HepG2 (cell line): ENCODE measurements around the gene JPH3. TPM values are rescaled to one million over a fixed set of nuclear protein-coding genes. Genes with fewer than 3 reads are reported as not detected.
A peak's percentile ranks its signal among the peaks of the same experiment; 100 is the strongest.

Source experiments
- ATAC-seq: fragments of 200-7000 bp; cut with Tn5 transposase; 3 replicates; pipeline ENCODE4 v1.9.1; 2020; ENCODE audit warnings: mild to moderate bottlenecking, moderate library complexity
- BruUV-seq: library from RNA; stranded (reverse); fragments of 400-500 nt; replicated peaks from 2 replicates; lab custom pipeline; 2021; lab: Mats Ljungman, UMichigan
- CTCF ChIA-PET: fragments of 300-600 bp; formaldehyde crosslinking; extraction: SDS; loops from one replicate; lab custom pipeline; 2021; ENCODE audit warnings: low total read pairs, inconsistent platforms, low intra/inter-chr PET ratio; lab: Yijun Ruan, JAX
- POLR2A ChIA-PET: fragments of 350-600 bp; sonication (Branson Sonifier 250); formaldehyde crosslinking; loops from one replicate; lab custom pipeline; 2020; ENCODE audit warnings: antibody characterized with exemption, inconsistent platforms; lab: Yijun Ruan, JAX
- DNase-seq: peaks from one replicate; pipeline ENCODE4 v3.0.0-alpha.2; 2015; ENCODE audit warnings: low spot score
- FAIRE-seq: peaks from 3 replicates; lab custom pipeline; 2011; peaks lifted over from hg19 to GRCh38; lab: Jason Lieb, UNC
- H2AFZ ChIP-seq: one replicate; pipeline ENCODE4 v1.6.1; 2011; ENCODE audit warnings: low read length, inconsistent platforms
- H3K27ac ChIP-seq: fragments of 300-600 bp; 3 replicates; pipeline ENCODE4 v1.8.0; 2011; ENCODE audit warnings: mixed run types, mild to moderate bottlenecking, mixed read lengths, low read length, inconsistent platforms; ENCODE audit not compliant: insufficient read depth; ENCODE audit errors: extremely low read length
- H3K27me3 ChIP-seq, 2 experiments: fragments of 200-600 bp in 1 of 2; 2 replicates in 1 of 2; 3 replicates in 1 of 2; pipeline versions ENCODE4 v1.6.0 to v1.8.0; 2011; ENCODE audit warnings: low read length in 2 of 2, mild to moderate bottlenecking in 2 of 2, moderate library complexity in 2 of 2, inconsistent platforms in 1 of 2; ENCODE audit not compliant: insufficient read depth in 2 of 2, control insufficient read depth in 1 of 2
- H3K36me3 ChIP-seq, 2 experiments: fragments of 200-600 bp in 1 of 2; replicated peaks in 1 of 2; 2 replicates in 1 of 2; 3 replicates in 1 of 2; pipeline versions ENCODE4 v1.5.1 to v1.8.0; 2011; ENCODE audit warnings: low read length in 2 of 2, inconsistent platforms in 1 of 2; ENCODE audit not compliant: insufficient read depth in 2 of 2, control insufficient read depth in 1 of 2
- H3K4me1 ChIP-seq: 2 replicates; pipeline ENCODE4 v1.5.1; 2012; ENCODE audit warnings: low read length, inconsistent platforms; ENCODE audit not compliant: insufficient read depth
- H3K4me2 ChIP-seq: 2 replicates; pipeline ENCODE4 v1.6.0; 2011; ENCODE audit warnings: low read depth, low read length, inconsistent platforms
- H3K4me3 ChIP-seq, 3 experiments: fragments of 200-600 bp in 1 of 3; sonication (generic), shearing (Covaris generic) in 1 of 3; replicated peaks in 1 of 3; 2 replicates each; pipeline ENCODE4 v1.5.1; 2011 to 2016; ENCODE audit warnings: low read length in 3 of 3, inconsistent platforms in 2 of 3, low read depth in 2 of 3, mild to moderate bottlenecking in 2 of 3, control low read depth in 1 of 3, mixed read lengths in 1 of 3; ENCODE audit not compliant: insufficient read depth in 1 of 3
- H3K79me2 ChIP-seq: one replicate; pipeline ENCODE4 v1.6.1; 2011; ENCODE audit warnings: low read length, inconsistent platforms; ENCODE audit not compliant: insufficient read depth
- H3K9ac ChIP-seq: 2 replicates; pipeline ENCODE4 v1.6.0; 2011; ENCODE audit warnings: mild to moderate bottlenecking, low read depth, low read length, inconsistent platforms; ENCODE audit not compliant: insufficient read depth
- H3K9me3 ChIP-seq: 2 replicates; pipeline ENCODE4 v1.5.1; 2012; ENCODE audit warnings: mild to moderate bottlenecking, low read length
- H4K20me1 ChIP-seq: 2 replicates; pipeline ENCODE4 v1.6.0; 2011; ENCODE audit warnings: inconsistent platforms, mild to moderate bottlenecking, low read length, moderate library complexity; ENCODE audit not compliant: insufficient read depth
- CHCHD3 ChIP-seq: sonication (generic); formaldehyde crosslinking; IDR thresholded peaks from 2 replicates; pipeline ENCODE4 v1.8.0; 2022; ENCODE audit warnings: mild to moderate bottlenecking, missing genetic modification reagents, moderate library complexity
- HES4 ChIP-seq: sonication (generic); formaldehyde crosslinking; IDR thresholded peaks from 2 replicates; pipeline ENCODE4 v1.9.0; 2021; ENCODE audit warnings: mild to moderate bottlenecking, missing genetic modification reagents, borderline replicate concordance
- MYC ChIP-seq: sonication (generic); formaldehyde crosslinking; IDR thresholded peaks from 2 replicates; pipeline ENCODE4 v1.9.0; 2021; ENCODE audit warnings: missing genetic modification reagents, borderline replicate concordance
- NFYB ChIP-seq: sonication (generic); formaldehyde crosslinking; IDR thresholded peaks from 2 replicates; pipeline ENCODE4 v1.4.0; 2020; ENCODE audit warnings: missing genetic modification reagents
- NFYC ChIP-seq: IDR thresholded peaks from 2 replicates; pipeline ENCODE4 v1.6.1; 2016; ENCODE audit warnings: missing genetic modification reagents, missing compliant biosample characterization
- POLR2G ChIP-seq: fragments of 200-400 bp; formaldehyde crosslinking; IDR thresholded peaks from 2 replicates; pipeline ENCODE4 v1.6.1; 2018; ENCODE audit warnings: mild to moderate bottlenecking, low read depth, low read length, moderate library complexity
- PRPF4 ChIP-seq: fragments of 200-400 bp; formaldehyde crosslinking; IDR thresholded peaks from 2 replicates; pipeline ENCODE4 v1.6.1; 2016; ENCODE audit warnings: low read length, low read depth; ENCODE audit not compliant: poor library complexity, severe bottlenecking
- RXRB ChIP-seq: IDR thresholded peaks from 2 replicates; pipeline ENCODE4 v1.6.1; 2016; ENCODE audit warnings: borderline replicate concordance, missing genetic modification reagents, missing compliant biosample characterization
- SCMH1 ChIP-seq: sonication (generic); formaldehyde crosslinking; IDR thresholded peaks from 2 replicates; pipeline ENCODE4 v1.9.0; 2021; ENCODE audit warnings: missing genetic modification reagents, mild to moderate bottlenecking, borderline replicate concordance
- THAP11 ChIP-seq: IDR thresholded peaks from 2 replicates; pipeline ENCODE4 v1.6.1; 2016; ENCODE audit warnings: missing biosample characterization, missing genetic modification reagents
- XRCC5 ChIP-seq: fragments of 200-400 bp; formaldehyde crosslinking; optimal IDR thresholded peaks from 2 replicates; pipeline ENCODE3; 2017; ENCODE audit warnings: mild to moderate bottlenecking, low read length
- ZNF143 ChIP-seq: sonication (generic); formaldehyde crosslinking; IDR thresholded peaks from 2 replicates; pipeline ENCODE4 v1.4.0; 2020; ENCODE audit warnings: missing genetic modification reagents
- ZNF570 ChIP-seq: sonication (generic); formaldehyde crosslinking; IDR thresholded peaks from 2 replicates; pipeline ENCODE4 v1.4.0; 2020; ENCODE audit warnings: mild to moderate bottlenecking, missing genetic modification reagents, borderline replicate concordance
- ZNF7 ChIP-seq: IDR thresholded peaks from 2 replicates; pipeline ENCODE4 v1.6.1; 2016; ENCODE audit warnings: missing biosample characterization, missing genetic modification reagents
- WGBS: methylation state at CpG from one replicate; pipeline ENCODE4 v1.1.6; 2017; ENCODE audit warnings: low lambda C conversion rate; 5-methylcytosine and 5-hydroxymethylcytosine counted together
- in situ Hi-C: cut with HindIII; loops from 2 replicates; pipeline ENCODE4 v1.10.0; 2017; ENCODE audit warnings: low pct_unique_long_range_greater_than_20kb; ENCODE audit not compliant: extremely low pct_ligation_motif_present
- intact Hi-C: fragments of 100-400 bp; cut with micrococcal nuclease; formaldehyde crosslinking; loops from one replicate; pipeline ENCODE4 v1.10.0; 2022; ENCODE audit not compliant: unreplicated experiment
- polyA plus RNA-seq, 8 experiments: library from polyadenylated mRNA; depleted of rRNA in 3 of 8; stranded (reverse) in 7 of 8; unstranded in 1 of 8; fragments of >200 nt; fragmentation: Illumina TruSeq in 4 of 8; extraction: Trizol in 4 of 8; gene quantifications; 2 replicates each; pipeline versions ENCODE4 v1.2.1 to v1.2.3, GENCODE V29; 2011 to 2016; ENCODE audit warnings: low read depth in 4 of 8, missing spikeins in 1 of 8, mixed read lengths in 1 of 8; ENCODE audit not compliant: insufficient read depth in 1 of 8
- total RNA-seq, 5 experiments: library from RNA; depleted of rRNA; stranded (reverse); fragments of >200 nt; fragmentation: Illumina TruSeq; extraction: Trizol; gene quantifications; 2 replicates each; pipeline ENCODE4 v1.2.3, GENCODE V29; 2016; ENCODE audit warnings: low read depth in 1 of 5
- TF ChIP-seq, protein P1 (sequence below): fragments of 450-650 bp; IDR thresholded peaks from 2 replicates; pipeline ENCODE4 v1.6.1; 2017; ENCODE audit warnings: mild to moderate bottlenecking
- TF ChIP-seq, protein P2 (sequence below): IDR thresholded peaks from 2 replicates; pipeline ENCODE4 v1.6.1; 2016; ENCODE audit warnings: missing genetic modification reagents, missing compliant biosample characterization
- TF ChIP-seq, protein P3 (sequence below): sonication (generic); formaldehyde crosslinking; IDR thresholded peaks from 2 replicates; pipeline ENCODE4 v1.5.0; 2020; ENCODE audit warnings: mild to moderate bottlenecking, missing genetic modification reagents, moderate library complexity
- TF ChIP-seq, protein P4 (sequence below): IDR thresholded peaks from 2 replicates; pipeline ENCODE4 v1.6.1; 2012; ENCODE audit warnings: inconsistent platforms

JPH3 gene
- total and polyA plus RNA-seq, 2 of the 13 experiments (the other 11 are each of a cell fraction or from before 2014, with no cell fraction given): not detected

DNA sequence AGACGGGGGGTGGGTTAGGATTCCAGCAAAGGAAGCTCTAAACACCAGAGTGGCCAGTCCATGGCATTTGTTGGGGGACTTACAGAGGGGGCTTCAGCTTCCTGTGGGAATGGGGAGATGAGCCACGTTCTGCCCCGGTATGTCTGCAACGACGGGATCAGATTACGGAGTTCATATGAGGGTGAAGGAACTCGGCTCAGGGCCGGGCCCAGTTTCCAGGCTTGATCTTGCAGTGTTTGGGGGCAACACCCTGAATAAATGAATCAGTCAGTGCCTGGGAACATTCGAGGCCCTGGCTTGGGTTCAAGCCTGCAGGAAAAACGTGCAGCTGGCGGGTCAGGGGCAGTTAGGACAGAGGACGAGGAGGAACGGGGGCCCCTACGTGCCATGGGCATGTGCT lies 54.0 kb downstream of the JPH3 start (continued):
- TF ChIP-seq, protein P1, sequence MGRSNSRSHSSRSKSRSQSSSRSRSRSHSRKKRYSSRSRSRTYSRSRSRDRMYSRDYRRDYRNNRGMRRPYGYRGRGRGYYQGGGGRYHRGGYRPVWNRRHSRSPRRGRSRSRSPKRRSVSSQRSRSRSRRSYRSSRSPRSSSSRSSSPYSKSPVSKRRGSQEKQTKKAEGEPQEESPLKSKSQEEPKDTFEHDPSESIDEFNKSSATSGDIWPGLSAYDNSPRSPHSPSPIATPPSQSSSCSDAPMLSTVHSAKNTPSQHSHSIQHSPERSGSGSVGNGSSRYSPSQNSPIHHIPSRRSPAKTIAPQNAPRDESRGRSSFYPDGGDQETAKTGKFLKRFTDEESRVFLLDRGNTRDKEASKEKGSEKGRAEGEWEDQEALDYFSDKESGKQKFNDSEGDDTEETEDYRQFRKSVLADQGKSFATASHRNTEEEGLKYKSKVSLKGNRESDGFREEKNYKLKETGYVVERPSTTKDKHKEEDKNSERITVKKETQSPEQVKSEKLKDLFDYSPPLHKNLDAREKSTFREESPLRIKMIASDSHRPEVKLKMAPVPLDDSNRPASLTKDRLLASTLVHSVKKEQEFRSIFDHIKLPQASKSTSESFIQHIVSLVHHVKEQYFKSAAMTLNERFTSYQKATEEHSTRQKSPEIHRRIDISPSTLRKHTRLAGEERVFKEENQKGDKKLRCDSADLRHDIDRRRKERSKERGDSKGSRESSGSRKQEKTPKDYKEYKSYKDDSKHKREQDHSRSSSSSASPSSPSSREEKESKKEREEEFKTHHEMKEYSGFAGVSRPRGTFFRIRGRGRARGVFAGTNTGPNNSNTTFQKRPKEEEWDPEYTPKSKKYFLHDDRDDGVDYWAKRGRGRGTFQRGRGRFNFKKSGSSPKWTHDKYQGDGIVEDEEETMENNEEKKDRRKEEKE: no peak
- TF ChIP-seq ZNF570: no peak

DNA sequence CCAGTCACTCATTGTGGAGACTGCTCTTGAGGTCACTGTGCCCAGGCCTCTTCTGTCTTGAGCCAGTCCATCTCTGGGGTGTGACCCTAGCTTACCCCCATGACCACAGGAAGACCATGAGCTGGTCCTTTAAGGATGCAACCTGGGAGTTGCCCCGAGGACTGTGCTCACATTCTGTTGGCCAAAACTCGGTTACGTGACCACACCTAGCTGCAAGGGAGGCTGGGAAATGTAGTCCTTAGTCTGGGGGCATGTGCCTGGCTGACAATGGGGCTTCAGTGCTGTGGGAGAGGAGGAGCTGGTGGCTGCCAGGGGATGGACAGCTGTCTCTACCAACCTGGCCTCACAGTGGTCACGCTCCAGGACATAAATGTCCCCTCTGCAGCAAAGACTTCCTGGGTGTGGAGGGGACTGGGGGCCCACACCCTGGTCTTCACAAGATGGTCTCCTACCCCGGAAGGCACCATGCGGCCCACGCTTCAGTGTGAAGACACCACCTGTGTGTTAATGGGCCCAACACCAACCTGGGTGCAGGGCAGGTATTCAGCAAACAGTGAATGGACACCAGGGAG lies 55.4 kb downstream of the JPH3 start:
- FAIRE-seq (peak; percentile 52), ATAC-seq (peak; percentile 41), DNase-seq (peak; percentile 40)
- Histone ChIP-seq H3K27ac (no peak overlapping the region), H3K9ac (no peak overlapping the region), H4K20me1 (no peaks in the 10 kb centered on the region; the same call in 1 of the 2 replicates), H3K4me1 (no peaks in the 10 kb centered on the region), H3K4me3 (no peak overlapping the region), H3K36me3 (no peaks in the 10 kb centered on the region), H3K9me3 (no peaks in the 10 kb centered on the region), H3K27me3 (peaks cover 18 to 86% of the 10 kb centered on the region in 2 experiments), H2AFZ (no peak overlapping the region), H3K79me2 (no peaks in the 10 kb centered on the region), H3K4me2 (no peak overlapping the region)
- in situ Hi-C loops: no loop called here
- BruUV-seq: no TSS peak
- POLR2A ChIA-PET: no interaction called here
- CTCF ChIA-PET: no interaction called here
- WGBS: 35% methylated on average over 7 of the region's 7 CpGs
- intact Hi-C loops: no loop called here
- no peak for TF ChIP-seq PRPF4
- TF ChIP-seq, protein P2, sequence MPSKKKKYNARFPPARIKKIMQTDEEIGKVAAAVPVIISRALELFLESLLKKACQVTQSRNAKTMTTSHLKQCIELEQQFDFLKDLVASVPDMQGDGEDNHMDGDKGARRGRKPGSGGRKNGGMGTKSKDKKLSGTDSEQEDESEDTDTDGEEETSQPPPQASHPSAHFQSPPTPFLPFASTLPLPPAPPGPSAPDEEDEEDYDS (CRISPR knock-in tag): no peak
- TF ChIP-seq SCMH1 (CRISPR knock-in tag): no peak
- peak; percentile 91 for TF ChIP-seq ZNF143
- peak; percentile 25; the same call in 1 of the 2 replicates for TF ChIP-seq MYC (CRISPR knock-in tag)
- no peak for TF ChIP-seq POLR2G
- peak; percentile 67 for TF ChIP-seq NFYC
- TF ChIP-seq ZNF7 (CRISPR knock-in tag): no peak
- TF ChIP-seq THAP11: peak; percentile 94
- TF ChIP-seq HES4 (CRISPR knock-in tag): no peak
- TF ChIP-seq RXRB (CRISPR knock-in tag): no peak
- TF ChIP-seq, protein P3, sequence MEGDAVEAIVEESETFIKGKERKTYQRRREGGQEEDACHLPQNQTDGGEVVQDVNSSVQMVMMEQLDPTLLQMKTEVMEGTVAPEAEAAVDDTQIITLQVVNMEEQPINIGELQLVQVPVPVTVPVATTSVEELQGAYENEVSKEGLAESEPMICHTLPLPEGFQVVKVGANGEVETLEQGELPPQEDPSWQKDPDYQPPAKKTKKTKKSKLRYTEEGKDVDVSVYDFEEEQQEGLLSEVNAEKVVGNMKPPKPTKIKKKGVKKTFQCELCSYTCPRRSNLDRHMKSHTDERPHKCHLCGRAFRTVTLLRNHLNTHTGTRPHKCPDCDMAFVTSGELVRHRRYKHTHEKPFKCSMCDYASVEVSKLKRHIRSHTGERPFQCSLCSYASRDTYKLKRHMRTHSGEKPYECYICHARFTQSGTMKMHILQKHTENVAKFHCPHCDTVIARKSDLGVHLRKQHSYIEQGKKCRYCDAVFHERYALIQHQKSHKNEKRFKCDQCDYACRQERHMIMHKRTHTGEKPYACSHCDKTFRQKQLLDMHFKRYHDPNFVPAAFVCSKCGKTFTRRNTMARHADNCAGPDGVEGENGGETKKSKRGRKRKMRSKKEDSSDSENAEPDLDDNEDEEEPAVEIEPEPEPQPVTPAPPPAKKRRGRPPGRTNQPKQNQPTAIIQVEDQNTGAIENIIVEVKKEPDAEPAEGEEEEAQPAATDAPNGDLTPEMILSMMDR (CRISPR knock-in tag): 0 out of 2 replicates have a peak, but pooled peaks have one; percentile 6
- peak; percentile 65 for TF ChIP-seq NFYB
- no peak for TF ChIP-seq XRCC5
- no peak for TF ChIP-seq CHCHD3 (CRISPR knock-in tag)
- TF ChIP-seq, protein P4, sequence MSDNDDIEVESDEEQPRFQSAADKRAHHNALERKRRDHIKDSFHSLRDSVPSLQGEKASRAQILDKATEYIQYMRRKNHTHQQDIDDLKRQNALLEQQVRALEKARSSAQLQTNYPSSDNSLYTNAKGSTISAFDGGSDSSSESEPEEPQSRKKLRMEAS: 0 out of 2 replicates have a peak, but pooled peaks have one; percentile 23
